ENCODE measurements around the gene FCRLB. TPM values are rescaled to one million over a fixed set of nuclear protein-coding genes. Genes with fewer than 3 reads are reported as not detected.

FCRLB gene
- total and polyA plus RNA-seq, 2 donors (not counting 1 experiment from before 2014, with no cell fraction given): 3.8 to 6.4 TPM

DNA sequence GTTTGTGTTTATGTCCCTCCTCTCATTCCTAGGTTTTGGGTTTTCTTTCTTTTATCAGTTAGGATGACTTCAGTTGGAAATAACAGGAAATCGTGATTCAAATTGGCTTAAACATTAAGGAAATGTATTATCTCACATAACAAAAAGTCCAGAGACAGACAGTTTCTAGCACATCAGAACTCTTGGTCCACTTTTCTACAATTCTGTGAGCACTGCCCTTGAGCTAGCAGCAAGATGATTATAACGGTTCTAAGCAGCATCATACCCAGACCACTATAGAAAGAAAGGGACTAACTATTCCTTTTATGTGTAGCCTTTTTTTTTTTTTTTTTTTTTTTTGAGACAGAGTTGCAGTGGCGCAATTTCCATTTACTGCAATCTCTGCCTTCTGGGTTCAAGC lies 39.5 kb upstream of the FCRLB start:
- Histone ChIP-seq H4K20me1 (ENCODE audit: control insufficient read depth, insufficient read depth, low read length, poor library complexity, severe bottlenecking) (no peaks in the 10 kb centered on the region), H3K79me2 (ENCODE audit: control insufficient read depth, insufficient read depth, low read length) (no peaks in the 10 kb centered on the region), H2AFZ (ENCODE audit: insufficient read depth, low read depth, low read length, poor library complexity, severe bottlenecking) (no peak overlapping the region), H3K9ac (ENCODE audit: low read length) (no peak overlapping the region), H3K27ac (ENCODE audit: low read length in 2 of 2) (no peak overlapping the region), H3K27me3 (replicated peaks in 1 of 4; ENCODE audit: control extremely low read depth in 1 of 4, control insufficient read depth in 3 of 4, insufficient read depth in 4 of 4, low read length in 3 of 4) (no peaks in the 10 kb centered on the region), H3K36me3 (replicated peaks in 1 of 2; ENCODE audit: control extremely low read depth in 1 of 2, control insufficient read depth in 1 of 2, extremely low read depth in 1 of 2, insufficient read depth in 2 of 2, low read length in 1 of 2) (peaks cover 6 to 19% of the 10 kb centered on the region in 2 experiments), H3K4me1 (ENCODE audit: control insufficient read depth in 2 of 2, insufficient read depth in 2 of 2, low read length in 2 of 2) (no peaks in the 10 kb centered on the region), H3K4me3 (ENCODE audit: control extremely low read depth in 1 of 5, extremely low read depth in 1 of 5, insufficient read depth in 1 of 5, low read depth in 2 of 5, low read length in 4 of 5) (no peak overlapping the region), H3K4me2 (replicated peaks; ENCODE audit: low read depth, low read length, poor library complexity, severe bottlenecking) (no peak overlapping the region), H3K9me3 (ENCODE audit: control extremely low read depth in 1 of 3, control insufficient read depth in 2 of 3, insufficient read depth in 1 of 3, low read length in 2 of 3) (no peaks in the 10 kb centered on the region)
- POLR2A ChIA-PET: no interaction called here
- TF ChIP-seq EZH2 (IDR thresholded peaks at IDR 0.05; ENCODE audit: borderline replicate concordance, insufficient read depth, low read depth, low read length, poor library complexity, severe bottlenecking): no peak
- TF ChIP-seq, protein P1, sequence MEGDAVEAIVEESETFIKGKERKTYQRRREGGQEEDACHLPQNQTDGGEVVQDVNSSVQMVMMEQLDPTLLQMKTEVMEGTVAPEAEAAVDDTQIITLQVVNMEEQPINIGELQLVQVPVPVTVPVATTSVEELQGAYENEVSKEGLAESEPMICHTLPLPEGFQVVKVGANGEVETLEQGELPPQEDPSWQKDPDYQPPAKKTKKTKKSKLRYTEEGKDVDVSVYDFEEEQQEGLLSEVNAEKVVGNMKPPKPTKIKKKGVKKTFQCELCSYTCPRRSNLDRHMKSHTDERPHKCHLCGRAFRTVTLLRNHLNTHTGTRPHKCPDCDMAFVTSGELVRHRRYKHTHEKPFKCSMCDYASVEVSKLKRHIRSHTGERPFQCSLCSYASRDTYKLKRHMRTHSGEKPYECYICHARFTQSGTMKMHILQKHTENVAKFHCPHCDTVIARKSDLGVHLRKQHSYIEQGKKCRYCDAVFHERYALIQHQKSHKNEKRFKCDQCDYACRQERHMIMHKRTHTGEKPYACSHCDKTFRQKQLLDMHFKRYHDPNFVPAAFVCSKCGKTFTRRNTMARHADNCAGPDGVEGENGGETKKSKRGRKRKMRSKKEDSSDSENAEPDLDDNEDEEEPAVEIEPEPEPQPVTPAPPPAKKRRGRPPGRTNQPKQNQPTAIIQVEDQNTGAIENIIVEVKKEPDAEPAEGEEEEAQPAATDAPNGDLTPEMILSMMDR (IDR thresholded peaks at IDR 0.05): no peak
- DNase-seq (no peak), ATAC-seq (ENCODE audit: low read depth) (no peak)
- Mint-ChIP-seq H3K4me3 (no peak overlapping the region), H3K9me3 (ENCODE audit: insufficient read depth) (no peaks in the 10 kb centered on the region), H3K27ac (no peak overlapping the region), H3K27me3 (no peaks in the 10 kb centered on the region), H3K4me1 (peaks cover 3% of the 10 kb centered on the region)
- no CpG with 5 or more reads among the region's 3 CpGs for WGBS (ENCODE audit: insufficient coverage)
- intact Hi-C loops (cut with micrococcal nuclease): loop anchor here (5.0 kb wide), 1 partner anchor 45 kb away; no protein-coding TSS in a partner anchor
- CTCF ChIA-PET: no interaction called here

GRCh38 chr1:161688946-161689345 lies 32.4 kb upstream of the FCRLB start:
- WGBS (ENCODE audit: insufficient coverage): no CpG with 5 or more reads among the region's 3 CpGs
- Histone ChIP-seq H3K27ac (ENCODE audit: low read length in 2 of 2) (no peak overlapping the region), H3K4me1 (ENCODE audit: control insufficient read depth in 2 of 2, insufficient read depth in 2 of 2, low read length in 2 of 2) (peaks cover 3 to 5% of the 10 kb centered on the region in 2 donors), H3K4me2 (replicated peaks; ENCODE audit: low read depth, low read length, poor library complexity, severe bottlenecking) (peak overlapping the region; percentile 1), H4K20me1 (ENCODE audit: control insufficient read depth, insufficient read depth, low read length, poor library complexity, severe bottlenecking) (no peaks in the 10 kb centered on the region), H3K27me3 (replicated peaks in 1 of 4; ENCODE audit: control extremely low read depth in 1 of 4, control insufficient read depth in 3 of 4, insufficient read depth in 4 of 4, low read length in 3 of 4) (no peaks in the 10 kb centered on the region), H3K79me2 (ENCODE audit: control insufficient read depth, insufficient read depth, low read length) (no peaks in the 10 kb centered on the region), H3K9ac (ENCODE audit: low read length) (no peak overlapping the region), H3K36me3 (replicated peaks in 1 of 2; ENCODE audit: control extremely low read depth in 1 of 2, control insufficient read depth in 1 of 2, extremely low read depth in 1 of 2, insufficient read depth in 2 of 2, low read length in 1 of 2) (no peaks in the 10 kb centered on the region), H3K4me3 (ENCODE audit: control extremely low read depth in 1 of 5, extremely low read depth in 1 of 5, insufficient read depth in 1 of 5, low read depth in 2 of 5, low read length in 4 of 5) (no peak overlapping the region), H3K9me3 (ENCODE audit: control extremely low read depth in 1 of 3, control insufficient read depth in 2 of 3, insufficient read depth in 1 of 3, low read length in 2 of 3) (no peaks in the 10 kb centered on the region), H2AFZ (ENCODE audit: insufficient read depth, low read depth, low read length, poor library complexity, severe bottlenecking) (no peak overlapping the region)
- ChIA-PET CTCF (interaction anchor here (1.1 to 1.4 kb wide), 2 partner anchors 38 to 49 kb away, joined by 3 to 4 read pairs; no protein-coding TSS in a partner anchor), POLR2A (no interaction called here)
- no peak overlapping the region for H3K4me3 Mint-ChIP-seq
- DNase-seq (no peak), ATAC-seq (ENCODE audit: low read depth) (no peak)
- no peaks in the 10 kb centered on the region for H3K9me3 Mint-ChIP-seq (ENCODE audit: insufficient read depth)
- no peaks in the 10 kb centered on the region for H3K27me3 Mint-ChIP-seq
- no peak for TF ChIP-seq EZH2 (IDR thresholded peaks at IDR 0.05; ENCODE audit: borderline replicate concordance, insufficient read depth, low read depth, low read length, poor library complexity, severe bottlenecking)
- TF ChIP-seq, protein P1 (IDR thresholded peaks at IDR 0.05): no peak
- no peak overlapping the region for H3K27ac Mint-ChIP-seq
- H3K4me1 Mint-ChIP-seq: peaks cover 6% of the 10 kb centered on the region
- intact Hi-C loops (cut with micrococcal nuclease): no loop called here

Measured in B cell (primary cell).